Activated CD4-positive, alpha-beta memory T cell treated with anti-CD3 and anti-CD28 coated beads, Interleukin-2, amount 10 ng/mL, durations not matched to agents 7 days and 5 days (primary cell): ENCODE data around the gene HECTD1. TPM values are rescaled to one million over a fixed set of nuclear protein-coding genes. Genes with fewer than 3 reads are reported as not detected.
"Not testable (repeated sequence)": the region's sequence is repeated elsewhere in the genome, so short reads cannot be mapped to it uniquely, and the experiment has no call there.

Experiments
- CTCF ChIA-PET: fragments of 350-600 bp; sonication (Branson Sonifier 250); formaldehyde crosslinking; loops from one replicate; lab custom pipeline; 2021; ENCODE audit warnings: antibody characterized with exemption, inconsistent platforms; lab: Charles Lee
- POLR2A ChIA-PET: fragments of 350-600 bp; sonication (Branson Sonifier 250); formaldehyde crosslinking; loops from one replicate; lab custom pipeline; 2021; ENCODE audit warnings: antibody characterized with exemption; lab: Charles Lee
- DNase-seq: peaks from one replicate; pipeline ENCODE4 v3.0.0-alpha.2; 2020
- H3K27ac Mint-ChIP-seq: one replicate; pipeline ENCODE4 v1.8.0; 2021; ENCODE audit warnings: mild to moderate bottlenecking, mixed read lengths
- H3K27me3 Mint-ChIP-seq: one replicate; pipeline ENCODE4 v1.8.0; 2021; ENCODE audit warnings: mixed read lengths
- H3K36me3 Mint-ChIP-seq: one replicate; pipeline ENCODE4 v1.8.0; 2021; ENCODE audit warnings: low read depth, mixed read lengths
- H3K4me1 Mint-ChIP-seq: one replicate; pipeline ENCODE4 v1.8.0; 2021; ENCODE audit warnings: mixed read lengths
- H3K4me3 Mint-ChIP-seq: one replicate; pipeline ENCODE4 v1.8.0; 2021; ENCODE audit warnings: mild to moderate bottlenecking, mixed read lengths
- H3K9me3 Mint-ChIP-seq: one replicate; pipeline ENCODE4 v1.8.0; 2021; ENCODE audit warnings: mixed read lengths
- total RNA-seq, 2 experiments: library from RNA; stranded (reverse); gene quantifications; one replicate each; pipeline ENCODE4 v1.2.3, GENCODE V29; 2021

Gene HECTD1
- total RNA-seq, 2 experiments from 2014 or later = 85.1 to 92.3 TPM

GRCh38 chr14:31182016-31182415 lies 25.6 kb downstream of the HECTD1 start:
- H3K4me1 Mint-ChIP-seq, CTCF ChIA-PET, H3K9me3 Mint-ChIP-seq, POLR2A ChIA-PET, H3K4me3 Mint-ChIP-seq, DNase-seq, H3K27me3 Mint-ChIP-seq, H3K27ac Mint-ChIP-seq: not testable (repeated sequence)
- peaks cover 21% of the 10 kb centered on the region for H3K36me3 Mint-ChIP-seq

GRCh38 chr14:31181271-31181670 lies 26.3 kb downstream of the HECTD1 start:
- DNase-seq = no peak
- no peak overlapping the region for H3K4me3 Mint-ChIP-seq
- ChIA-PET CTCF (interaction anchor here (0.7 kb wide), 2 partner anchors 206 to 624 kb away, joined by 3 read pairs; no protein-coding TSS in a partner anchor), POLR2A (no interaction called here)
- H3K4me1 Mint-ChIP-seq = no peaks in the 10 kb centered on the region
- no peaks in the 10 kb centered on the region for H3K9me3 Mint-ChIP-seq
- H3K36me3 Mint-ChIP-seq = peaks cover 21% of the 10 kb centered on the region
- no peaks in the 10 kb centered on the region for H3K27me3 Mint-ChIP-seq
- no peak overlapping the region for H3K27ac Mint-ChIP-seq

- no peak for DNase-seq
- ChIA-PET CTCF (no interaction called here), POLR2A (no interaction called here)
- Mint-ChIP-seq H3K9me3 (no peaks in the 10 kb centered on the region), H3K27ac (no peak overlapping the region), H3K36me3 (peaks cover 15% of the 10 kb centered on the region), H3K4me3 (no peak overlapping the region), H3K27me3 (no peaks in the 10 kb centered on the region), H3K4me1 (no peaks in the 10 kb centered on the region)
These were observed 27.1 kb downstream of the HECTD1 start for GRCh38 chr14:31180299-31181051.

GRCh38 chr14:31174433-31174832 lies 33.2 kb downstream of the HECTD1 start:
- H3K36me3 Mint-ChIP-seq = peaks cover 42% of the 10 kb centered on the region
- H3K4me3 Mint-ChIP-seq = no peak overlapping the region
- H3K27me3 Mint-ChIP-seq = no peaks in the 10 kb centered on the region
- POLR2A ChIA-PET = no interaction called here
- no peaks in the 10 kb centered on the region for H3K9me3 Mint-ChIP-seq
- CTCF ChIA-PET = interaction anchor here (0.9 kb wide), 1 partner anchor 10 kb away, joined by 3 read pairs; no protein-coding TSS in a partner anchor
- no peaks in the 10 kb centered on the region for H3K4me1 Mint-ChIP-seq
- H3K27ac Mint-ChIP-seq = no peak overlapping the region
- no peak for DNase-seq

GRCh38 chr14:31173120-31173837 lies 34.3 kb downstream of the HECTD1 start:
- CTCF ChIA-PET = interaction anchor here (0.9 kb wide), 1 partner anchor 8 kb away, joined by 3 read pairs; no protein-coding TSS in a partner anchor
- no peaks in the 10 kb centered on the region for H3K27me3 Mint-ChIP-seq
- H3K4me1 Mint-ChIP-seq = no peaks in the 10 kb centered on the region
- POLR2A ChIA-PET = no interaction called here
- H3K36me3 Mint-ChIP-seq = peaks cover 44% of the 10 kb centered on the region
- H3K27ac Mint-ChIP-seq = no peak overlapping the region
- H3K9me3 Mint-ChIP-seq = no peaks in the 10 kb centered on the region
- no peak overlapping the region for H3K4me3 Mint-ChIP-seq
- no peak for DNase-seq

- Mint-ChIP-seq H3K4me3 (no peak overlapping the region), H3K9me3 (no peaks in the 10 kb centered on the region)
- POLR2A ChIA-PET = no interaction called here
These were observed 35.5 kb downstream of the HECTD1 start for GRCh38 chr14:31172084-31172483.

GRCh38 chr14:31170411-31170810 lies 37.2 kb downstream of the HECTD1 start:
- no peak overlapping the region for H3K4me3 Mint-ChIP-seq
- H3K27ac Mint-ChIP-seq = no peak overlapping the region
- H3K36me3 Mint-ChIP-seq = peaks cover 54% of the 10 kb centered on the region
- H3K27me3 Mint-ChIP-seq = no peaks in the 10 kb centered on the region
- no peaks in the 10 kb centered on the region for H3K9me3 Mint-ChIP-seq
- ChIA-PET POLR2A (interaction anchor here (1.4 kb wide), 1 partner anchor 36 kb away, joined by 4 read pairs; no protein-coding TSS in a partner anchor), CTCF (no interaction called here)
- H3K4me1 Mint-ChIP-seq = no peaks in the 10 kb centered on the region
- no peak for DNase-seq

More at GRCh38 chr14:31172084-31172483, 35.5 kb downstream of the HECTD1 start:
- CTCF ChIA-PET = no interaction called here
- Mint-ChIP-seq H3K4me1 (no peaks in the 10 kb centered on the region), H3K27me3 (no peaks in the 10 kb centered on the region), H3K27ac (no peak overlapping the region), H3K36me3 (peaks cover 48% of the 10 kb centered on the region)
- DNase-seq = no peak

- ChIA-PET POLR2A (interaction anchor here (1.4 kb wide), 1 partner anchor 36 kb away, joined by 4 read pairs; no protein-coding TSS in a partner anchor), CTCF (no interaction called here)
- Mint-ChIP-seq H3K36me3 (peaks cover 54% of the 10 kb centered on the region), H3K4me1 (no peaks in the 10 kb centered on the region), H3K27ac (no peak overlapping the region), H3K4me3 (no peak overlapping the region), H3K27me3 (no peaks in the 10 kb centered on the region), H3K9me3 (no peaks in the 10 kb centered on the region)
- no peak for DNase-seq
These were observed 37.7 kb downstream of the HECTD1 start for GRCh38 chr14:31169877-31170276.

GRCh38 chr14:31167032-31167431 lies 40.6 kb downstream of the HECTD1 start:
- POLR2A ChIA-PET = interaction anchor here (0.6 kb wide), 1 partner anchor 226 kb away, joined by 4 read pairs; no protein-coding TSS in a partner anchor
- Mint-ChIP-seq H3K9me3 (no peaks in the 10 kb centered on the region), H3K4me3 (no peak overlapping the region), H3K27ac (no peak overlapping the region), H3K27me3 (no peaks in the 10 kb centered on the region), H3K4me1 (no peaks in the 10 kb centered on the region), H3K36me3 (peaks cover 41% of the 10 kb centered on the region)
- DNase-seq = no peak
- CTCF ChIA-PET = no interaction called here

- peaks cover 43% of the 10 kb centered on the region for H3K36me3 Mint-ChIP-seq
- CTCF ChIA-PET = no interaction called here
- no peak for DNase-seq
These were observed 41.4 kb downstream of the HECTD1 start for GRCh38 chr14:31166271-31166561.

GRCh38 chr14:31164115-31164514 lies 43.5 kb downstream of the HECTD1 start:
- ChIA-PET POLR2A (no interaction called here), CTCF (no interaction called here)
- Mint-ChIP-seq H3K27me3 (no peaks in the 10 kb centered on the region), H3K27ac (no peak overlapping the region), H3K9me3 (no peaks in the 10 kb centered on the region), H3K36me3 (peaks cover 35% of the 10 kb centered on the region), H3K4me1 (no peaks in the 10 kb centered on the region), H3K4me3 (no peak overlapping the region)
- no peak for DNase-seq

More at GRCh38 chr14:31166271-31166561, 41.4 kb downstream of the HECTD1 start:
- POLR2A ChIA-PET = no interaction called here
- Mint-ChIP-seq H3K4me1 (no peaks in the 10 kb centered on the region), H3K27ac (no peak overlapping the region), H3K9me3 (no peaks in the 10 kb centered on the region), H3K4me3 (no peak overlapping the region), H3K27me3 (no peaks in the 10 kb centered on the region)

- Mint-ChIP-seq H3K9me3 (no peaks in the 10 kb centered on the region), H3K4me1 (no peaks in the 10 kb centered on the region), H3K27me3 (no peaks in the 10 kb centered on the region), H3K36me3 (peaks cover 32% of the 10 kb centered on the region), H3K27ac (no peak overlapping the region), H3K4me3 (no peak overlapping the region)
- DNase-seq = no peak
- ChIA-PET POLR2A (no interaction called here), CTCF (no interaction called here)
These were observed 44.5 kb downstream of the HECTD1 start for GRCh38 chr14:31162910-31163649.

GRCh38 chr14:31161274-31161673 lies 46.3 kb downstream of the HECTD1 start:
- H3K36me3 Mint-ChIP-seq = peaks cover 29% of the 10 kb centered on the region
- no peak for DNase-seq
- no peaks in the 10 kb centered on the region for H3K9me3 Mint-ChIP-seq
- ChIA-PET CTCF (no interaction called here), POLR2A (no interaction called here)
- H3K27ac Mint-ChIP-seq = no peak overlapping the region
- H3K27me3 Mint-ChIP-seq = no peaks in the 10 kb centered on the region
- no peaks in the 10 kb centered on the region for H3K4me1 Mint-ChIP-seq
- H3K4me3 Mint-ChIP-seq = no peak overlapping the region
